DMS79 (cell line): Measurements from ENCODE around the gene GABBR1.
A peak's percentile ranks its signal among the peaks of the same experiment; 100 is the strongest.

ENCODE experiments used
- DNase-seq: peaks from one replicate; lab custom pipeline; 2025; lab: John Stamatoyannopoulos, UW

Gene GABBR1

GRCh38 chr6:29620630-29621029 lies 12.4 kb downstream of the GABBR1 start:
- DNase-seq, result no peak

DNA sequence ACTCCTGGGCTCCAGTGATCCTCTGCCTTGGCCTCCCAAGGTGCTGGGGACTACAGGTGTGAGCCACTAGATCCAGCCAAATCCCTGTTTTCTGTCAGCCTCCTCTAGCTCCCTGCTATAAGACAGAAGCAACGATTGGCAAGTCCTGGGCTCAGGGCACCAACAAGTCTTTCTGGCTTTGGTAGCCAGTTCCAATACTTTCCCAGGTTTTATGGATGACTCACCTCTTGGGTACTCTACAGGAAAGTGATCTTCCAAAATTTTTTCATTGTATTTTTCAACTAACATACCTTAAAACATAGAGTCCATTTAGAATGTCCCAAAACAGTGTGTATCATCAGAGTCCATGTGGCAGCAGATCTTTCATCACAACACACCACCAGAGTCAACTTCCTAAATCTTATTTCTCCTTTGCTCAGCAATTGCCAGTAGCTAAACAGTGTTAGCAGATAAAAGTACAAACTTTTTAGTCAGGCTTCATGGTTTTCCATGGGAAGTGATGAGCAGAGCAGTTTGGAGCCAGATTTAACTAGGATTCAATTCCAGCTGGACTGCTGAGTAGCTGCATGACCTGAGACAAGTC lies 13.3 kb downstream of the GABBR1 start:
- no peak for DNase-seq

DNA sequence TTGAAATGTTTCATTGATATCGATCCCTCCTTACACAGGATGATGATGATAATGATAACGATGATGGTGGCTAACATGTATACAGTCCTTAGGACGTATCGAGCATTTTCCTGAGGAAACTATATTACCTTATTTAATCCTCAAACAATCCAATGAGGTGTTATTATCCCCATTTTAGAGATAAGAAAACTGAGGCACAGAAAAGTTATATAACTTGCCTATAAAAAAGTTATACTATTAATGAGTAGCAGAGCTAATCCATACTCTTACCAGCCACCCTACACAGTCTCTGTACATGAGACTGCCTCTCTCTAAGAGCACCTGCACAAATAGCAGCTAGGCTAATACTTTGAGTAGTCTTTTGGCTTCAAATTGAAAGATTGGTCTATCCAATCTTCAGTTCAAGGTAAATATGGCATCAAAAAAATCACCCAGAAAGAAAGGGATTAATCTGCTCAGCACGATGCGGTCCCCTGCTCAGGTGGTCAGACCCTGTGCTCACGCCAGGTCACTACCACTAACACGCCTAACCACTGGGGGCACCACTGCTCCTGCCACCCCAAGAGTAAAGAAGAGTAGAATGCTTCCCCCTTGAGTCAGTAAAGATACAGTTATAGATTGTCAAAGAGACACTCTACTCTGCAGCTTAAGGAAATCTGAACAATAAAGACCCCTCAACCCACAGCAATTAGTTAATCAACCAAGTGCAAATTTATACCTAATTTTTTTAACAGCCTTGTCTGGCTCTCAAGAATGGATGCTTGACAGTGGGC lies 15.0 kb downstream of the GABBR1 start:
- no peak for DNase-seq

GRCh38 chr6:29611426-29611825 lies 21.6 kb downstream of the GABBR1 start:
- no peak for DNase-seq

GRCh38 chr6:29610540-29610939 lies 22.4 kb downstream of the GABBR1 start:
- DNase-seq, result no peak

DNA sequence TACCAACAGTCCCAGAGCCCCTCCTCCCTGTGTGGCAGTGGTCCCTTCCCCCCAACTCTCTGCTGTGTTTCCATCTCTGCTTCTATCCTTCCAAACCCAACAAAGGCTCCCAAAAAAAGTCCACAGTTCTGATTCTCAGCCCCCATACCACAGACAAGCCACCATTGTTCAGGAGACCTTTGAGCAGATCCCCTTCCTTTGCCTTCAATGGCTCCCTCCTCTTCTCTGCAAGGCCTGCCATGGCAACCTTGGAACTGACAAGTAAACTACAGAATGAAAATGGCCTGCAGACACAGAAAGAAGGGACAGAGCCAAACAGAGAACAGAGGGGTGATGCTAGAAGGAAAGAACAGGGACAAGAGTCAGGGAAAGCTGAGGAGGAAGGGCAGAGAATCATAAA lies 24.9 kb downstream of the GABBR1 start:
- no peak for DNase-seq

DNA sequence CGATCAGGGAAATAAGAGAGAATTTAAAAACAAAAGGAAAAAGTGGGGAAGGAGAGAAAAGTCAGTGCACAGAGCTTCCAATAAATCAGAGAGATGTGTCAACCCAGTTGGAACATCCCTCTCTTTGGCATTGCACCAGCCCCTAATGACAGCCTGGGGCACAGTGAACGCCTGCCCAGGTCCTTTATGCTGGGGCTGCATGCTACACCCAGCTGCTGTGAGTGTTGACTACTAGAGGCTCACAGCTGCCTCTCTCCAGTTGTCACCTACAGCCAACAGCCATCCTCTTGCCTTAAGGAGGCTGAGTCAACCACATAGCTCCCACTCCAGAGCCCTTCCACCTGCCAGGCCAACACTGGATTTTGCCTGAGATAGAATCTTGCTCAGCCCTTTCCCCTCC lies 29.1 kb downstream of the GABBR1 start:
- DNase-seq, result peak; percentile 91

DNA sequence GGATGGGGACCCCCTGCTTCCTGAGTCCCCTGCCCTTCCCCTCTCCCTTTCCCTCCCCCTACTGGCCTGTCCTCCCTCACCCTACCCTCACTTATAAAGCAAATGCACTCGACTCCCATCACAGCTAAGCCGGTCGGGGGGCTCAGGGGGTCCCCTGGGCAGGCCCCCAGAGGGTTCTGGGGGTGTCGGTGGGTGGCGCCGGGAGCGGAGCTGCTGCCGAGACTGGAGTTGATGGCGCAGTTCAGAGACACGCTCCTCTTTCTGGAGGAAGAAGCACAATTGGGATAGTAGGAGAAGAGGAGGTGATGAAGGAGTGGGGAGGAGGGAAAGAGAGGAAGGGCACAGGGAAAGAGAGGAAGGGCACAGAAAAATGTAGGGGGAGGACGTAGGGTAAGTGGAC lies 29.5 kb downstream of the GABBR1 start:
- no peak for DNase-seq

- DNase-seq, result peak; percentile 62
Observed at GRCh38 chr6:29602564-29603361, 30.2 kb downstream of the GABBR1 start.

GRCh38 chr6:29598172-29598747 lies 34.7 kb downstream of the GABBR1 start:
- no peak for DNase-seq

- peak; percentile 35 for DNase-seq
Observed at GRCh38 chr6:29597184-29597583, 35.8 kb downstream of the GABBR1 start.

DNA sequence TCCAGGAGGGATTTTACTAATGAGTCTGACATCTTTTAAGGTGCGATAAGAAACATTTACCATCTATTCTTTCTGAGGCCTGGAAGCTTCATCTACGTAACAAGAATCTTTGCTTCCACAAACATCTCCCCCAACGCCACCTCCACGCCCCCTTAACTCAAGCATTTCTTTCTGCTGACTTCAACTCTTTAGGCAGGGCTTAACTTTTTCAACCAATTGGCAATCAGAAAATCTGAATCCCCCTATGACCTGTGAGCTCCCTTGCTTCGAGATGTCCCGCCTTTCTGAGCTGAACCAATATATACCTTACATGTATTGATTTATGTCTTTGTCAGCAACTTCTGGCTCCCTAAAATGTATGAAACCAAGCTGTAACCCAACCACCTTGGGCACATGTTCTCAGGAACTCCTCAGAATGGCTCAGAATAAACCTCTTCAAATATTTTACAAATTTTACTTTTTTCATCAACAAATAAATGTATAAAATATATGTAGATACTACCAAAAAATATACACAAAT lies 36.5 kb downstream of the GABBR1 start:
- no peak for DNase-seq

DNA sequence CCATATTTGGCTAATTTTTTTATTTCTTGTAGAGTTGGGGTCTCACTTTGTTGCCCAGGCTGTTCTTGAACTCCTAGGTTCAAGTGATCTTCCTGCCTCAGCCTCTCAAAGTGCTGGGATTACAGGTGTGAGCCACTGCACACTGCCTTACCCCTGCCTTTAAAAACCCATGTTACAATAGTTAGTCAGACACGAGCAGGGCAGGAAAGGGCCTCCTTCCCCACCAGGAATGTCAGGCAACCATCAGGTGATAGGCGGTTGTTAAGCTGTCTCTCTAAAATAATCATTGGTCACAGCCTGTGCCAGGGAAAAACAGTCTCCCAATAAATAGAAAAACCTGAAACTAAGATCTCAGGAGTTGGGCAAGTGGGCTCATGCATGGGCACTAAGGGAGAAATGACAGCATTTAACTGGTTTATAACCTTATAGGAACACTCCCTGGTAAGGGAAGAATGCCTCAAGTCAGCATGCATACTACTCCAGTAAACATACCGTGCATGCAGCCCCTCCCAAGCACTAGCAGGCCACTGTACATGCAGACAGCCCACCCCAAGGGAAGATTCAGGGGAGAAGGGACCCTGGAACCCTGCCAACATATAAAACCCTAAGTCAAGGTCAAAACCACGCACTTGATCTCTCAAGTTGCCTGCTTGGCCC lies 39.7 kb downstream of the GABBR1 start:
- peak; percentile 6 for DNase-seq

DNA sequence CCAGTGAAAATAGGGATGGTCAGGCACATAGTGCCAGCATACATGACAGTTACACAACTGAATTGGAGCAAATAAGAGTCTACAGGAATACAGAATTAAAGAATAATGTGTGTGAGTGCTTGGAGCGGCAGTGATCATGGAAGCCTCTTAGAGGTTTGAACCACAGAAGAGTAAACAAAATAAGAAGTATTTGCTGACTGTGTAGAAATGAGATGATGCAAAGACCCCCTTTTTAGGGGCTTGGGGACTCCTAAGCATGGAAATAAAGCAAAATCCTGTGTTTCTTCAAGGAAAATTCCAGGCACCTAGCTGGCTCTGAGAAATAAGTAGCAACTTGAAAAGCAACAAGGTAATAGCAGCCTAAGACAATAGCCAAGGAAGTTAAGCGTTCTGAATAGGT lies 41.3 kb downstream of the GABBR1 start:
- no peak for DNase-seq

- DNase-seq, result no peak
Observed at GRCh38 chr6:29590218-29590808, 42.7 kb downstream of the GABBR1 start.

- peak; percentile 17 for DNase-seq
Observed at GRCh38 chr6:29589423-29590048, 43.4 kb downstream of the GABBR1 start.

GRCh38 chr6:29584821-29585220 lies 48.2 kb downstream of the GABBR1 start, which contains the start of gene OR2H2:
Gene OR2H2, plus strand, starts transcription at chr6:29585121. Its CDS starts 2,824 bp downstream, at chr6:29587945.
- no peak for DNase-seq

DNA sequence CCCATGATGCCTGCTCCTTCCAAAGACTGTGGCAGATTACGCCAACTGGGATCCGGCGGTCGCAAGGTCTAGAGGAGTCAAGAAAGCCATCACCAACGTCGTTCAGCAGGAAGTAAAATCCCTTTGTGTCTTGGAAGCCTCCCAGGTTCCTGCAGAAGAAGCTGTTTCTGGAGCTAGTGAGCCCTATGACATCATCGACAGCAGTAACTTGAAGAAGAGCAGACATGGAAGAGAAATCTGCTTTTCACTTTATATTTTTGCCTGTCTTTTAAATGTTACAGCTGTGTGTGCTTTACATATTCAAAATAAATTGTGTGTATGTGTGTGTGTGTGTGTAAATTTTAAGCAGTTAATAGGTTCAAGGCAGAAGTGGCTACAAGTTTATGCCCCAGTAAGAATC lies 55.4 kb downstream of the GABBR1 start:
- no peak for DNase-seq

DNA sequence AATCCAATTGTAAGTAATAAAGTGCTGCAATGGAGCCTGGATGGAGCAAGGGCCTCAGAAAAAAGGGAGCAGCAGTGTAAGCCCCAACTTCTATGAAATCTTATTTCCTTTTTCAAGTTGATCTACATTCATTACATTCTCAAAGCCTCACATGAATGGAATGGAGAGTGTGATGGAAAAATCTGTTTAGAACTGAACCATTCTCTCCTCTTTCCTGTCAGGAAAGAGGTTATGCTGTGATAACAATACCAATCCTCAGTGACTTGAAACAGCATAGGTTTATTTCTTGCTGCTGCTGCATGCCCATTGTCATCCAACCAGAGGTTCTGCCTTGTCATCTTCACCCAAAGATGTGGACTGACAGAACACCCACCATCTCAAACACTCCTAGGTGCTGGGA lies 56.9 kb downstream of the GABBR1 start:
- no peak for DNase-seq

DNA sequence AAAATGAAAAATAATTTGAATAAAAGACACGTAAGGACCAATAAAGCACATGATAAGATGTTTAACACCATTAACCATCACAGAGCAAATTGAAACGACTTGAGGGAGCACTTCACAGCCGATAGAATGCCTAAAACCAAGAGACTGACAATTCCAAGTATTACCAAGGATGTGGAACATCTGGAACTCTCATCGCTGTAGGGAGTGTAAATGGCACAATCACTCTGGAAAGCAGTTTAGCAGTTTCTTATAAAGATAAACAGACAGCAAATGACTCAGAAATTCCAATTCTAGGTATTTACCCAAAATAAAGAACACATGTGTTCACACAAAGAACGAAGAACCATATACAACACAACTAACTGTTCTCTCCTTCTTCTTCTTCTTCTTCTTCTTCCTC lies 65.0 kb downstream of the GABBR1 start:
- DNase-seq, result no peak

DNA sequence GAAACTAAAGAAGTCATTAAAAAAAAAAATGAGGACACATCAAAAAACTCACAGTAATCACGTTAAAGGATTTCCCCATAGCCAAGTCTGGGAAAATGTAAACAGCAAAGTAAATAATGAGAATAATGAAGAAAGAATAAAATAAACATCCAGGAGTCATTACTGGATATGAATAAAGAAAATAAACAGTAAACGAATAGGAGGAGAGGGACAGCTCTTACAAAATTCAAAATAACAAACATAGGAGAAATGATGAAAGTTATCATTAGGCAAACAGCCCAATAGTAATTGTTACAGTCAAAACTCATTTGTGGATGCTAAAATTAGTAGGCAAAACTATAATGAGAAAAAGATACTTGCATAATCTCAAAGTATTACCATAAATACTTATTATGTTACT lies 65.4 kb downstream of the GABBR1 start:
- DNase-seq, result no peak
